Right lobe of liver (tissue), 6 donors: Measurements from ENCODE around the gene OR51B2. TPM values are rescaled to one million over a fixed set of nuclear protein-coding genes. Genes with fewer than 3 reads are reported as not detected.

Experiments used
- ATAC-seq, 4 donors: fragments of 200-7000 bp; cut with Tn5 transposase; one replicate each; pipeline ENCODE4 v1.9.1; 2020; ENCODE audit warnings: mild to moderate bottlenecking in 4 of 4, moderate library complexity in 4 of 4
- DNase-seq, 3 donors: peaks; one replicate each; pipeline ENCODE4 v3.0.0-alpha.2; 2020
- H3K27ac ChIP-seq, 3 donors: fragments of 200-600 bp; one replicate each; pipeline ENCODE4 v1.8.0; 2022
- H3K27me3 ChIP-seq, 2 donors: fragments of 200-600 bp; one replicate each; pipeline ENCODE4 v1.8.0; 2022
- H3K36me3 ChIP-seq, 4 donors: fragments of 200-600 bp; sonication (generic) in 1 of 4; one replicate each; pipeline versions ENCODE4 v1.5.1 to v1.8.0; 2017 to 2022; ENCODE audit warnings: control low read depth in 1 of 4
- H3K4me1 ChIP-seq, 4 donors: fragments of 200-600 bp; sonication (generic) in 1 of 4; one replicate each; pipeline versions ENCODE4 v1.5.1 to v1.8.0; 2017 to 2022; ENCODE audit warnings: control low read depth in 1 of 4
- H3K4me3 ChIP-seq, 3 donors: fragments of 200-600 bp; one replicate each; pipeline ENCODE4 v1.8.0; 2022
- H3K9me3 ChIP-seq, 4 donors: fragments of 200-600 bp; sonication (generic) in 1 of 4; one replicate each; pipeline versions ENCODE4 v1.5.1 to v1.8.0; 2017 to 2022; ENCODE audit warnings: control low read depth in 1 of 4
- CTCF ChIP-seq, 4 donors: fragments of 200-600 bp in 3 of 4; fragments of 450-650 bp in 1 of 4; IDR thresholded peaks; one replicate each; pipeline versions ENCODE4 v1.5.1 to v1.8.0; 2016 to 2022; ENCODE audit warnings: antibody characterized with exemption in 4 of 4, mild to moderate bottlenecking in 2 of 4
- POLR2A ChIP-seq: fragments of 450-650 bp; IDR thresholded peaks from one replicate; pipeline ENCODE4 v1.6.1; 2017; ENCODE audit warnings: antibody characterized with exemption, mild to moderate bottlenecking
- WGBS: methylation state at CpG from one replicate; pipeline ENCODE4 v1.1.6; 2018; ENCODE audit warnings: low coverage, low lambda C conversion rate; ENCODE audit not compliant: insufficient coverage; ENCODE audit errors: missing lambda C conversion rate; 5-methylcytosine and 5-hydroxymethylcytosine counted together
- intact Hi-C, 2 donors: fragments of 100-400 bp; cut with DNase I; formaldehyde crosslinking; loops; one replicate each; pipeline versions ENCODE4 v1.11.2 to v1.14.1; 2022
- total RNA-seq, 6 experiments: library from RNA; depleted of rRNA in 2 of 6; stranded (reverse); fragments of >200 nt in 2 of 6; fragmentation: NEBNext Ultra II Directional in 3 of 6; extraction: Animal tissue kit (Norgen Biotek cat#: 25700) in 3 of 6; gene quantifications; one replicate each; pipeline versions ENCODE4 v1.1.0 to v1.2.4, GENCODE V29; 2016 to 2023
- donor health status: DM: no; HTN: yes; CAD: no.
- donor health status: DM: no; HTN: no; CAD: no.
- donor health status: DM: no; HTN: no; CAD: no.
- donor health status: DM: no; HTN: yes; CAD: no.
- donor health status: DM: no; HTN: yes; CAD: no.

The OR51B2 gene
- total RNA-seq, 6 experiments from 2014 or later: not detected

- ATAC-seq: no peak
- Histone ChIP-seq H3K27me3 (no peaks in the 10 kb centered on the region), H3K4me1 (no peaks in the 10 kb centered on the region), H3K27ac (no peak within 1 kb of the TSS), H3K4me3 (no peak within 1 kb of the TSS), H3K9me3 (no peaks in the 10 kb centered on the region), H3K36me3 (no peaks in the 10 kb centered on the region)
- 24% methylated on average over 1 of the region's 1 CpG for WGBS
- TF ChIP-seq POLR2A (no peak), CTCF (IDR thresholded peaks at IDR 0.05) (no peak)
- intact Hi-C loops: no loop called here
- no peak for DNase-seq
Observed at GRCh38 chr11:5351208-5351607, 27.1 kb upstream of the OR51B2 start, which contains the start of gene OR51B6. TSS of gene OR51B6 (plus strand) at chr11:5351508. CDS start at chr11:5351508, 0 bp downstream.

GRCh38 chr11:5349550-5349949, 25.5 kb upstream of the OR51B2 start:
- no peaks in the 10 kb centered on the region for H3K4me1 ChIP-seq
- no peaks in the 10 kb centered on the region for H3K9me3 ChIP-seq
- no peaks in the 10 kb centered on the region for H3K36me3 ChIP-seq
- TF ChIP-seq POLR2A (no peak), CTCF (IDR thresholded peaks at IDR 0.05) (no peak)
- H3K27me3 ChIP-seq: no peaks in the 10 kb centered on the region
- WGBS: 22% methylated on average over 1 of the region's 1 CpG
- intact Hi-C loops: no loop called here
- H3K4me3 ChIP-seq: no peak overlapping the region
- no peak for ATAC-seq
- no peak overlapping the region for H3K27ac ChIP-seq
- no peak for DNase-seq

GRCh38 chr11:5348551-5349194, 24.6 kb upstream of the OR51B2 start:
- Histone ChIP-seq H3K4me1 (no peaks in the 10 kb centered on the region), H3K27ac (no peak overlapping the region), H3K36me3 (no peaks in the 10 kb centered on the region), H3K4me3 (no peak overlapping the region), H3K9me3 (no peaks in the 10 kb centered on the region), H3K27me3 (no peaks in the 10 kb centered on the region)
- intact Hi-C loops: no loop called here
- TF ChIP-seq CTCF (IDR thresholded peaks at IDR 0.05) (no peak), POLR2A (no peak)
- DNase-seq (no peak), ATAC-seq (no peak)
- WGBS: 27% methylated on average over 3 of the region's 3 CpGs

GRCh38 chr11:5345831-5346230, 21.7 kb upstream of the OR51B2 start:
- no peaks in the 10 kb centered on the region for H3K4me1 ChIP-seq
- DNase-seq: no peak
- H3K36me3 ChIP-seq: no peaks in the 10 kb centered on the region
- no peak for TF ChIP-seq POLR2A
- no peak for TF ChIP-seq CTCF (IDR thresholded peaks at IDR 0.05)
- no peaks in the 10 kb centered on the region for H3K9me3 ChIP-seq
- no peak overlapping the region for H3K27ac ChIP-seq
- H3K27me3 ChIP-seq: no peaks in the 10 kb centered on the region
- intact Hi-C loops: no loop called here
- WGBS: 41% methylated on average over 3 of the region's 3 CpGs
- H3K4me3 ChIP-seq: no peak overlapping the region
- ATAC-seq: no peak
